ENCODE data around the gene ADORA3.
A peak's percentile ranks its signal among the peaks of the same experiment; 100 is the strongest.

Gene ADORA3

DNA sequence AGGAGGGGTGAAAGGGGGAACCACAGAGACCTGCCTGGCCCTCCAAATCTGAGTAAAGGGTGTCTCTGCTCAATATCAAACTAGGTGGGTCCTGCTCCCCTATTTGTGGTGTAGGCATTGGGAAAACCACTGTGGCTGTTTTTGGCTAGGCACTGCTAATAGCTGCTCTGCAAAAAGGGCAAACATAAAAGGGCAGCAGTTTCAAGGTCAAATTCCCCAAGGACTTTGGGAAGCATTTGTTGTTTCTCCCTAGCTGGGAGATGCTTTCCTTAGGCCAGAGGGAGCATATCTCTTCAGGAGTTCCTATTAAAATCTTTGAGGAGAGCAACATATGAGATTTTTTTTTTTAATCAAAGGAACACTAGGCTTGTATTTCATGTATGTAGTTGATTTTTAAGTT, 27.2 kb downstream of the ADORA3 start:
- DNase-seq (ENCODE audit: low read depth in 2 of 3, low spot score in 1 of 3), result no peak

DNA sequence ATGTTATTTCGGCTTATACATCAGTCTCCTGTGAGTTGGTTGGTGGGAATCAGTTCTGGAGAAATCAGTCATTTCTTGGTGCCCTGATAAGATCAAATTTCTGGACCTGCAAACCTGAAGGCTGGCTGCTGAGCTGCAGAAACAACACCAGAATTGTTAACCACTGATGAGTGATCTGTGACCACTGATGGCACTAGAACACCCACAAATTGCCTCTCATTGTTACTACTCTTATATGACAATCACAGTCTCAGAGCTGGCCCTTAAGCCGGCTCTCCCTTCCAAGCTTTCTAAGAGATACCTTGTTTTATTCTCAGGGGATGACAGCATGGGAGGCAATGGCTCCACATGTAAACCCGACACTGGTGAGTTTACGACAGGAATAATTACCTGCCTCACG, 27.7 kb downstream of the ADORA3 start:
- peak in 2 of 3 donors; percentile 25 to 40 for DNase-seq (ENCODE audit: low read depth in 2 of 3, low spot score in 1 of 3)

DNA sequence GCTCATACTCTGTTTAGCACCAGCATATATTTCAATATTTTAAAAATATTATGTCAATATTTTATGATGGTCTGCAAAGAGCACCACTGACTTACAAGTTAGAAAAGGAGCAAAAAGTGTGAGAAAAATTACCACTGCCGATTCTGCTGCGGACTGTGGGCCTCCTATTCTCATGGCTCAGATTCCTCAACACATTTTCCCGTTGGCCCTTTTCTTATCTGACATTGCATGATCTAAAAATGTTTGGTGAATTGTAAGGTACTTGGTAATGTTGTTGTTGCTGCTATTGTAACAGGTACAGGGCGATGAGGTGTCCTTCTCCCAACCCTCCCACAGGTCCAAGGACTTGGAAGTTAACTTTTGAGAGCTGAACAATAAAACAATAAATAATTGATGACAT, 28.9 kb downstream of the ADORA3 start:
- DNase-seq (ENCODE audit: low read depth in 2 of 3, low spot score in 1 of 3), result no peak

DNA sequence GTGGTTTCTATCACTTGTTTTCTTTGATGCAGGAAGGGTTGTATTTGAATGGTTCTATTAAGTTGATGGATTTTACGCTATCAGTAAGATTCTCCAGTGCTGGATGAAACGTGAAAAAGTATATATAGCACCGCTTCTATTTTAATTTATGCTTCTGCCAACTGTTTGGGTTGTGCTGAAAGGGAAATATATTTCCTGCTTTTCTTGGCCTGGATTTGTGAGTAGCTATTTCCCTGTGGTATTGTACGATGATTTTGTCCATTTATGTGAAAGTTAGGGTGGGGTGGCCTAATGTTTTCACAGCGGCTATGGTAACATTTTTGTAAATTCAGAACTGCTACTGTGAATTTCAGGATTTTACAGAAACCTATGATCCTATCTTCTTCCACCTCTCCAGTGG, 29.3 kb downstream of the ADORA3 start:
- DNase-seq (ENCODE audit: low read depth in 2 of 3, low spot score in 1 of 3), result no peak

DNA sequence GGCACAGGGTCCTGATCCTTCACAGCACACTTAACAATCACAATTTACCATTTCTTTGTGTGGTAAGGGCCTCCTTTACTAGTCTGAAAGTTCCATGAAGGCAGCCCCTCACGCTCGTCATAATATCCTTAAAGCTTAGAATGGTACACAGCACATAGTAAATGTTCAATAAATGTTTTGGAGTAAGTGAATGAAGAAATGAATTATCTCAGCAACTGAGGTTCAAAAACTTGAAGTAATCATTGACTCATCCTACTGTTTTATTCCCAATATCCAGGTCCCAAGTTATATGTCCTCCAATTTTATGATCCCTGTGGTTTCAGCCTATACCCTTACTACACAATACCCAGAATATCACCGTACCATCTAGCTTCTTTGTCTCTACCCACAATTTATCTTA, 31.9 kb downstream of the ADORA3 start:
- no peak for DNase-seq (ENCODE audit: low read depth in 2 of 3, low spot score in 1 of 3)

DNA sequence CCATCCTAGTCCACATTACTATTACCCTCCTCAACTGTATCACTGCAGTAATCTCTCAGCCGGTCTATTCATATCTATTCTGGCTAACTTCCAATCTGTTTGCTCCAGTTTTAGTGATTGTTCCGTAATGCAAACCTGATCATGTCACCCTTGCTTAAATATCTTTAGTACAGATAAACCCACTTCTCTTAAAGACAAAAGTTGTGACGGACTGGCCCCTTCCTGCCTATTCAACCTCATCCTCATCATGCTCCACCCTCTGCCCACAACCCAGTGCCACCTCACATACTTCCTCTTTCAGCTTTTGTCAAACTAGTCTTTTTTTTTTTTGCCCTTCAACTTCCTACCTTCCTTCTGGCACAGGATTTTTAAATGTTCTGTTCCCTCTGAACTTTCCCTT, 32.4 kb downstream of the ADORA3 start:
- DNase-seq (ENCODE audit: low read depth in 2 of 3, low spot score in 1 of 3), result peak; percentile 33 to 47 (median 41)

DNA sequence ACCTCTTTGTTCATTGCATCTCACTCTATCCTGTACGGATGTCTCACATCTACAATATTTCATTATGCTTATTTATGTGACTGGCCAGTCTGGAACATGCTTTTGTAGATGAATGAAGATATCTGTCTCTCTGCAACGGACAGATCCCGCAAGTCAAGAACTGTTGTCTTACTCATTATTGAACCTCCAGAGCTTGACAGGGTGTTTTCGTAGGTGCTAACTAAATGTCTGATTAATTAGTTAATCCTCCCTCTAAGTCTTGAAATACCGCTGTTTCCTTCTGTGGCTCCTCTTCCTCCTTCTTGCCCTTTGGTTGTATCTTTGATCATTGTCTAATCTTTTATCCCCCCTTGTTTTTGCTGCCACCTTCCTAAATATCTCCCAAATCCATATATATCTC, 32.8 kb downstream of the ADORA3 start:
- no peak for DNase-seq (ENCODE audit: low read depth in 2 of 3, low spot score in 1 of 3)

DNA sequence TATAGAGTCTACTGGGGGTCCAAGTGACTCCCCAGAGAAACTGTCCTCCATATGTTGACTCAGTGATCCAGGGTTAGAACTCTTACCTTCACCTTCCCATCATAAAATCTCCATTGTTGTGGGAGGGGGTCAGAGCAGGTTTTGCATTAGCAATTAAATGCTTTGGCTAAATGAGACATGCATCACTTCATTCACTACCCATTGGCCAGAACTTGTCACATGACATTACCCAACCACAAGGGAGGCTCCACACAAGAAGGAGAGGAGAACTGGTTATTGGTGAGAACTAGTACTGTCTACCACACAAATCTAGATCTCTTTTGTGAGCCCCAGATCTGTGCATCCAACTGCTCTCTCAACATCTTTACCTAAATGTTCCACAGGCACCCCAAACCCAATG, 33.9 kb downstream of the ADORA3 start:
- no peak for DNase-seq (ENCODE audit: low read depth in 2 of 3, low spot score in 1 of 3)

DNA sequence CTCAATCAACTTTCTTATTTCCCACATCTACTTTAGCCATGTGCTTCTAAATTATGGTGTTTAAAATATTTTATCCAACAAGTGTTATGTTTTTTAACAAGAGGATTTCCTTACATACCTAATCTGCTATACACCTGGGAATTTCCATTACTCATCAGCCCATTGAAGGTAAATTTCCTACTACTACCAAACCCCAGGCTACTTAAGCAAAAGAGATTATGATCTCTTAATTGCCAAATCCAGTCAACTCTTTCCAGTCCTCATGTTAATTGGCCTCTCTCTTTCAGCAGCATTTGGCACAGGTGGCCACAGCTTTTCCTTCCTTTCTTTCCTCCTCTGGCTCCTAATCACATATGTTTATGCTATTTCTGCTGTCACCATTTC, 34.7 kb downstream of the ADORA3 start:
- no peak for DNase-seq (ENCODE audit: low read depth in 2 of 3, low spot score in 1 of 3)

DNA sequence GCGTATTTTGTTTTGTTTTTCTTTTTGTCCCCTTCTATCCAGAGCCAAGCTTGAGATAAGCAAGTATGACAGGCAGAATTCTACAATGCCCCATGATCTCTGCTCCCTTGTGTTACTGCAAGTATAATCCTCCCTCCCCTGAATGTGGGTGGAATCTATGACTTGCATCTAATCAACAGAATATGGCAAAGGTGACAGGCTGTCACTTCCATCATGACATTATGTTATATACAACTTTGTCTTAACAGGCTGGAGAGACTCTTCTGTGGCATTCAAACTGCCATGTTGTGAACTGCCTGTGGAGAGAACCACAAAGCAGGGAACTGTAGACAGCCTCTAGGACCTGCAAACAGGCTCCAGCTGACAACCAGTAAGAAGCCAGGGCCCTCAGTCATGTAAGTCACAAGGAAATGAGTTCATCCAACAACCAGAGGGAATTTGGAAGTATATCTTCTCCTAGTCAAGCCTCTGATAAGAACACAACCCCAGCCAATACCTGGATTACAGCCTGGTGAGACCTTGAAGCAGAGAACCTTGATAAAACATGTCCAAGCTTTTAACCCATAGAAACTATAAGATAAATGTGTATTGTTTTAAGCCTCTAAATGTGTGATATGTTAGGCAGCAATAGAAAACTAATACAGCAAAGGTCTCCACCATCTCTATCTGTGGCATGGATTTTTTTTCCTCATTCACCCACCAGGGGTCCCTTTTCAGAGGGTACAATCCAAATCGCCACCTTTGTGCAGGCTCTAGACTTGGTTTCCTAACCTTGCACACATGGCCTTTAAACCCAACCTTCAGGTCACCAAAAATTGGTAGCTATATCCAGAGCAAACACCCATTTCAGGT, 35.3 kb downstream of the ADORA3 start:
- DNase-seq (ENCODE audit: low read depth in 2 of 3, low spot score in 1 of 3), result no peak

DNA sequence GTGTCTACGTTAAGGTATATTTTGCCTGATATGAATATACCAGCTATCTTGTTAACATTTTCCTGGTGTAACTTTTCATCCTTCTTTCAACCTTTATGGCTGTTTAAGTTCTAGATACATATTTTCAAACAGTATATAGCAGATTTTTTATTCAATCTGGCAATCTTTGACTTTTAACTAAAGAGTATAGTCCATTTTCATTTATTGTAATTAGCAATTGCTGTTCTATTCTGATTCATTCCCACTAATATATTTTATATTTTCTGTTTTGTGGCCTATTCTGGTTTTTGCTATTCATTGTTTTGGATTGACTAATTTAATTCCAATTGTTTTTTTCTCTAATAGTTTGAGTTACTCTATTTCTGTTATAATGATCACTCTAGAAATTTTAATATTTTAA, 37.0 kb downstream of the ADORA3 start:
- no peak for DNase-seq (ENCODE audit: low read depth in 2 of 3, low spot score in 1 of 3)

DNA sequence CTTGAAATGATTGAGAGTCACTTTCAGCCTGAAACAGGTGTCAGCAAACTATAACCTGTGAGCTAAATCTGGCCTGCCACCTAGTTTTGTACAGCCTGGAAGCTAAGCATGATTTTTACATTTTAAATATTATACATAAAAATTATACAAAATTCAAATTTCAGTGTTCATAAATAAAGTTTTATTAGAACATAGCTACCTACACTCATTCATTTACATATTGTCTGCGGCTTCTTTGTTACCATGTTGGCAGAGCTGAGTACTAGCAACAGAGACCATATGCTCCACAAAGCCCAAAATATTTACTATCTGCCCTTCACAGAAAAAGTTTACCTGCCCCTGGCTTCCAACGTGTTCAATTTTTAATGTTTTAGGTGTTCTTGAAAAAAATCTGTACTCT, 37.7 kb downstream of the ADORA3 start:
- DNase-seq (ENCODE audit: low read depth in 2 of 3, low spot score in 1 of 3), result no peak

DNA sequence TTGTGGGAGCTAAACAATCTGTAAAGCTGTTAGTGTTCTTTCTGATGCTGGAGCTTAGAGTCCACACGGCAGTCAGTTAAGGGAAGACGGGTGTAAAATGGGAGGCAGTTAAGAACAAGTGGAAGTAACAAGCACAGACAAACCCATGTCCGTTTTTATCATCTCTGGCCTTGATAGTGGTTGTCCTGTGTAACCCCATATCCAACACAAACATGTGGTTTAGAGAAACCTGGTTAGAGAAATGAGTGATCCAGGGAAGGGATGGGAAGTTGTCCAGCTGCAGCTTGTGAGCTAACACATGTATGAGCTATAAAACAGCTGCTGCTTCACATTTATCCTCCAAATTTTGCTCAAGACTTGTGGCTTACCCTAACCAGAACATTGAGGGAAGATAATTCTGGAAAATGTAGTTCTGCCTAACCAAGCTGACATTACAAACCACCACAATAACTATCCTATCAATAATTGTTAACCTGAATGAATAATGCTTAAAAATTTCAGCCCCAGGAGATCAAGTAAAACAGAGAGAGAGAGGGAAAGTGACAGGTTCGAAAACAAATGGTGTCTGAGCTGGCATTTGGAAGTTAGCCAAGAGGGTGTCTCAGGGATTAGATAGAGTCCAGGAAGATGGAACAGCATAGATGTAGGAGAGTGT, 40.3 kb downstream of the ADORA3 start:
- no peak for DNase-seq (ENCODE audit: low read depth in 2 of 3, low spot score in 1 of 3)

DNA sequence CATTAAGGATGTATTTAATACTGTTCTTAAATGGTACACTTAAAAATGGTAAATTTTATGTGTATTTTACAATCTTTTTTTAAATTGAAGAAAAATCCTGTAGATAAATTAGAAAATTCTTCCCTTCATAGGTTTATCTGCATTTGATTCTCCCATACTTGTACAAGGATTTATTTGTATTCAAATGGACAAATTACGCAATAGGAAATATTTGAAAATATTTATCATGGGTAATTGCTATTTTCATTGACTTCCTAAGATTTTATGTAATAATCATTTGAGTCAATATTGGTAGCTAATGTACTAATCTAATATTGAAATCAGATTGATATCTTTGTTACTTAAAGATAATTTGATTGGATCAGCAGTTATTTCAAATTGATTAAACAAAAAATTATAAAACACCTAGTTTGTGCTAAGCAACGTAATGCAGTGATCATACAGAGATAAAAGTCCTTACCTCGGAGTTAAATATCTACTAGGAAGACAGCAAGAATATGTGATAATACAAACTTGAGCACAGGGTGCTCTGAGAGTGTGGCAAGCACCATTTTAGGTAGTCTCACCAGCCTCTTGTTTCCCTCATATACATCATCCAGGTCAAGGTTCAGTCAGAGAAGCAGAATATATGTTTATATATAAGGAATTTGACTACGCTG, 40.9 kb downstream of the ADORA3 start:
- DNase-seq (ENCODE audit: low read depth in 2 of 3, low spot score in 1 of 3), result no peak

DNA sequence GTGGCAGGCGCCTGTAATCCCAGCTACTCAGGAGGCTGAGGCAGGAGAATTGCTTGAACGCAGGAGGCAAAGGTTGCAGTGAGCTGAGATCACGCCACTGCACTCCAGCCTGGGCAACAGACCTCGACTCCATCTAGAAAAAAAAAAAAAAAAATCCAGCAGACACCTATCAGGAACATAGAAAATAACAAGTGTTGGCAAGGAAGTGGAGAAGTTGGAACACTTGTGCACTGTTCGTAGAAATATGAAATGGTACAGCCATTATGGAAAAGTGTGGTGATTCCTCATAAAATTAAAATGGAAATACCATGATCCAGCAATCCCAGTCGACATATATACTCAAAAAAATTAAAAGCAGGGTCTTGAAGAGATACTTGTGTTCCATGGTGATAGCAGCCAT, 41.7 kb downstream of the ADORA3 start:
- DNase-seq (ENCODE audit: low read depth in 2 of 3, low spot score in 1 of 3), result no peak

DNA sequence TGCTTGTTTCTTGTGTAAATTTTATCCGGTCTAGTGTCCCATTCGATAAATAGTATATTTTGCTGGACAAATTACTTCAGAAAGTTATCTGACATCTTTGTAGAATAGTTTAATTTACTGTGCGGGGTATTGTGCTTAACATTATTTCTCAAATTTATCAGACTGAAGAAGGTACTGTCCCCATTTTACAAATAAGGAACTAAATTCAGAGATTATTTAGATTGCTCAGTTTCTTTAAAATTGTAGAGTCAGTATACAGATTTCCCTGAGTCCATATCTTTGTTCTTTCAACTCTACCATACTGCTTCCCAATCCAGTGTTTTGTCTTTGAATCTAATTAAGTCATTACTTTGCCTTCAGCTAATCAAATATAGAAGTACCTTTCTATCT, 47.8 kb downstream of the ADORA3 start:
- DNase-seq (ENCODE audit: low read depth in 2 of 3, low spot score in 1 of 3), result no peak

DNA sequence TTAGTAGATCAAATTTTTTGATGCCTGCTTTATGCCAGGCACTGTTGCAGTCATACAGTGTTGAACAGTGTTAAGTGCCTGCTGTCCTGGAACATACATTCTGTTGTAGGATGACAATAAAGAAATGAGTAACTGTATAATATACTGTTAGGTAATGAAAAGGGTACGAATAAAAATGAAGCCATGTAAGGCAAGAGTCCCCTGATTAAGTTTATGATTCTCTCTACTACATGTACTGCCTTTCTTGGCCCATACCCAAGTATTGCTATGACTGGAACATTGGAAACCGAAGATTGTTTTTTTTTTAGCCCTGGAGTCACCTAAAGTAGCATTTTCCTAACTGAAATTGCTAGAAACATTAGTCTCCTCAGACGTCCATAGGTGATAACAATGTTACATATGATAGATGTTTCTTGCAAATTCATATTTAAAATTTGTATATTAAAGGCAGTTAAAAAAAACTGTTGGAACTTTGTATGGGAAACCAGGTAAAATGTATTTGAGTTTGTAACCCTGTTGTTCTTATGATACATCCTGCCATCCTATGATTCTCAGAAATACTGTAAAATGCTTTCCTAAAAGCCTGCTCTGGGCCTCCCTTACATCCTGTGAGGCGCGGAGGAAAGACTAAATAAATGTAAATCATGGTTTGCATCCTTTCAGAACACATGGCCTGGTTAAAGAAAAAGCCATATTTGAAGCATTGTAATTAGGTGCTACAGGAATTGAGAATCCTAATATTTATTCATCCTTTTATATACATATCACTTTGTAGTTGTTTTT, 48.4 kb downstream of the ADORA3 start:
- DNase-seq (ENCODE audit: low read depth in 2 of 3, low spot score in 1 of 3), result peak in 1 of 3 donors; percentile 43

DNA sequence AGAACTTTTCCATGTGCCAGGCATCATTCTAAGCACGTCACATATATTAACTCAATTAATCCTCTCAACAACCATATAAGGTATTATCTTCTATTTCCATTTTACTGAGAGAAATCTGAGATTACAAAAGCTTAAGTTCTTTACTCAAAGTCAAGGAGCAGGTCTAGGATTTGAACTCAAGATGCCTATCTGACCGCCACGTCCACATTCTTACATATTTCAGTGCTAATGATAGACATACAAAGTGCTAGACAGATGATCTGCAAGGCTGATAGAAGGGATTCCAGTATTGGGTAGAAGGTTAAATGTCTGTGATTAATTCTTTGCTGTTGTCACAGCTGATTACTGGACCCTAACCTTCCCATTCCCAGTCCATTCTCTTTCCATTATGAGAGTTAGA, 49.7 kb downstream of the ADORA3 start:
- no peak for DNase-seq (ENCODE audit: low read depth in 2 of 3, low spot score in 1 of 3)

DNA sequence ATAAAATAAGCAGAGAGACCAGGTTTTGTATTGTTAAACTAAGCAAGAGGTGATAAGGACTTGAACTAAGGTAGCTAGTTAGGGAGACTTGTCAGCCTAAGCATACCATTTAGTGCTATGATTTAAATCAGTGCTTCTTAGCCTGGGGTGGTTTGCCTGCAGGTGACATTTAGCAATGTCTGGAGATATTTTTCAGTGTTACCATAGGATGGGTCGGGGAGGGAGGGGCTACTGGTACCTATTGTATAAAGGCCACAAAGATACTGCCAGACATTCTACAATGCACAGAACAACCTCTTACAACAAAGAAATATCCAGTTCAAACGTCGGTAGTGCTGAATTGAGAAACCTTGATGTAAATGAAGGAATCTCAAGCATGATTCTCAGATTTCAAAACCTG, 50.9 kb downstream of the ADORA3 start:
- no peak for DNase-seq (ENCODE audit: low read depth in 2 of 3, low spot score in 1 of 3)

DNA sequence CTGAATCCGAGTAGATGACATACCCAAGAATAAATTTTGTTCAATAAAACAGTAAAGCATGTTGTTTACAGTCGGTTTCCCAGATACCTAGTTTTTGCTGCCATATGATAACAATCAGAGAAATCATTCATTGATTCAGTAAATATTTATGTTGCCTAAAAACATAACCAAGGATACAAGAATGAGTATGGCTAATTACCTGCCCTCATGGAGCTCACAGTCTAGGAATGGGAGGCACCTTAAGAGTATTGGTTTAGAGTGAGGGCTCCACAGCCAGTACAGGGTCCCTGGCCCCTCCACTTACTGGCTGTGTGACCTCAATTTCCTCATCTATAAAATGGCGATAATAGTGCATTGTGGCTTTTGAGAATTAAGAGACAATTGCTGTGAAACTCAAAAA, 53.2 kb downstream of the ADORA3 start:
- DNase-seq (ENCODE audit: low read depth in 2 of 3, low spot score in 1 of 3), result no peak

DNA sequence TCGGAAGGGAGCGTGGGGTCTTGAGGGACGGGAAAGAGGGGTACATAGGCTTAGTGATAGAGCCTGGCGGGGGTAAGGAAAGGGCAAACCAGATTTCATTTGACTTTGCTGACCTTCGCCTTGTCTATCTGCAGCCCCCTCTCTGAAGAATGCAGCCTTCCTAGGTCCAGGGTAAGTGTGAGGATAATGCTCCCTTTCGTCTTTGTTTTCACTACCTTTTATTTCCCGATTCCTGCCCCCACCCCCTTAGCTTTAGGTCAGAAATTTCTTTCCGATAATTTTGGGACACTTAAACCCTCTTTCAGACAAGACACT, 53.8 kb downstream of the ADORA3 start:
- DNase-seq (ENCODE audit: low read depth in 2 of 3, low spot score in 1 of 3), result no peak
